ENCODE data around the gene SPDYE6.

DNA sequence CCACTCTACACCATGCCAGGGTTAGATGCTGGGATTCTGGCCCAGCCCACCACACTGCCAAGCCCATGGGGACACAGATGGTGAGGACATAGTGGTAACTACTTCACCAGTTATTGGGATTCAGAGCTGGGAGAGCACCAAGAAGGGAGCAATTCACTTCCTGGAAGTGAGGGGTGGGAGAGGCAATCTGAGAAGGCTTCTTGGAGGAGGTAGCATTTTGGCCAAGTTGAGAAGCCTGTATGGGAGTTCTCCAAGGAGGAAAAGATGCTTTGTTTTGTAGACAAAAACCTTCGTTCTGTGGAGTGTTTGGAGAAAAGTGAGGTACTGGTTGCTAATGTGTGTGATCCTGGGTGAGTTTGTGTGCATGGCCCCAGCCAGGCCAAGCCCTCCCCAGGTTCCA, 36.1 kb upstream of the SPDYE6 start:
- TF ChIP-seq, protein P1, sequence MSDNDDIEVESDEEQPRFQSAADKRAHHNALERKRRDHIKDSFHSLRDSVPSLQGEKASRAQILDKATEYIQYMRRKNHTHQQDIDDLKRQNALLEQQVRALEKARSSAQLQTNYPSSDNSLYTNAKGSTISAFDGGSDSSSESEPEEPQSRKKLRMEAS (IDR thresholded peaks at IDR 0.05) = no peak
- TF ChIP-seq, protein P2, sequence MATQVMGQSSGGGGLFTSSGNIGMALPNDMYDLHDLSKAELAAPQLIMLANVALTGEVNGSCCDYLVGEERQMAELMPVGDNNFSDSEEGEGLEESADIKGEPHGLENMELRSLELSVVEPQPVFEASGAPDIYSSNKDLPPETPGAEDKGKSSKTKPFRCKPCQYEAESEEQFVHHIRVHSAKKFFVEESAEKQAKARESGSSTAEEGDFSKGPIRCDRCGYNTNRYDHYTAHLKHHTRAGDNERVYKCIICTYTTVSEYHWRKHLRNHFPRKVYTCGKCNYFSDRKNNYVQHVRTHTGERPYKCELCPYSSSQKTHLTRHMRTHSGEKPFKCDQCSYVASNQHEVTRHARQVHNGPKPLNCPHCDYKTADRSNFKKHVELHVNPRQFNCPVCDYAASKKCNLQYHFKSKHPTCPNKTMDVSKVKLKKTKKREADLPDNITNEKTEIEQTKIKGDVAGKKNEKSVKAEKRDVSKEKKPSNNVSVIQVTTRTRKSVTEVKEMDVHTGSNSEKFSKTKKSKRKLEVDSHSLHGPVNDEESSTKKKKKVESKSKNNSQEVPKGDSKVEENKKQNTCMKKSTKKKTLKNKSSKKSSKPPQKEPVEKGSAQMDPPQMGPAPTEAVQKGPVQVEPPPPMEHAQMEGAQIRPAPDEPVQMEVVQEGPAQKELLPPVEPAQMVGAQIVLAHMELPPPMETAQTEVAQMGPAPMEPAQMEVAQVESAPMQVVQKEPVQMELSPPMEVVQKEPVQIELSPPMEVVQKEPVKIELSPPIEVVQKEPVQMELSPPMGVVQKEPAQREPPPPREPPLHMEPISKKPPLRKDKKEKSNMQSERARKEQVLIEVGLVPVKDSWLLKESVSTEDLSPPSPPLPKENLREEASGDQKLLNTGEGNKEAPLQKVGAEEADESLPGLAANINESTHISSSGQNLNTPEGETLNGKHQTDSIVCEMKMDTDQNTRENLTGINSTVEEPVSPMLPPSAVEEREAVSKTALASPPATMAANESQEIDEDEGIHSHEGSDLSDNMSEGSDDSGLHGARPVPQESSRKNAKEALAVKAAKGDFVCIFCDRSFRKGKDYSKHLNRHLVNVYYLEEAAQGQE (IDR thresholded peaks at IDR 0.05) = no peak
- TF ChIP-seq, protein P3, sequence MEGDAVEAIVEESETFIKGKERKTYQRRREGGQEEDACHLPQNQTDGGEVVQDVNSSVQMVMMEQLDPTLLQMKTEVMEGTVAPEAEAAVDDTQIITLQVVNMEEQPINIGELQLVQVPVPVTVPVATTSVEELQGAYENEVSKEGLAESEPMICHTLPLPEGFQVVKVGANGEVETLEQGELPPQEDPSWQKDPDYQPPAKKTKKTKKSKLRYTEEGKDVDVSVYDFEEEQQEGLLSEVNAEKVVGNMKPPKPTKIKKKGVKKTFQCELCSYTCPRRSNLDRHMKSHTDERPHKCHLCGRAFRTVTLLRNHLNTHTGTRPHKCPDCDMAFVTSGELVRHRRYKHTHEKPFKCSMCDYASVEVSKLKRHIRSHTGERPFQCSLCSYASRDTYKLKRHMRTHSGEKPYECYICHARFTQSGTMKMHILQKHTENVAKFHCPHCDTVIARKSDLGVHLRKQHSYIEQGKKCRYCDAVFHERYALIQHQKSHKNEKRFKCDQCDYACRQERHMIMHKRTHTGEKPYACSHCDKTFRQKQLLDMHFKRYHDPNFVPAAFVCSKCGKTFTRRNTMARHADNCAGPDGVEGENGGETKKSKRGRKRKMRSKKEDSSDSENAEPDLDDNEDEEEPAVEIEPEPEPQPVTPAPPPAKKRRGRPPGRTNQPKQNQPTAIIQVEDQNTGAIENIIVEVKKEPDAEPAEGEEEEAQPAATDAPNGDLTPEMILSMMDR (IDR thresholded peaks at IDR 0.05; ENCODE audit: low read depth, low read length, missing input control) = no peak
- no peak for TF ChIP-seq JUND (IDR thresholded peaks at IDR 0.05)
- no peak for TF ChIP-seq GABPA (IDR thresholded peaks at IDR 0.05 in 1 of 2, conservative IDR thresholded peaks at IDR 0.05 in 1 of 2)
